K562 (cell line): ENCODE results near the gene NUP43. TPM values are rescaled to one million over a fixed set of nuclear protein-coding genes. Genes with fewer than 3 reads are reported as not detected.
A peak's percentile ranks its signal among the peaks of the same experiment; 100 is the strongest.
"Not testable (repeated sequence)": the region's sequence is repeated elsewhere in the genome, so short reads cannot be mapped to it uniquely, and the experiment has no call there.

Source experiments
- ATAC-seq: fragments of 200-7000 bp; cut with Tn5 transposase; 3 replicates; pipeline ENCODE4 v1.9.1; 2020; ENCODE audit warnings: moderate library complexity
- BruUV-seq: library from RNA; stranded (reverse); fragments of 400-500 nt; replicated peaks from 2 replicates; lab custom pipeline; 2021; lab: Mats Ljungman, UMichigan
- CTCF ChIA-PET: fragments of 300-600 bp; formaldehyde crosslinking; extraction: SDS; loops from one replicate; lab custom pipeline; 2021; ENCODE audit warnings: low intra/inter-chr PET ratio; lab: Yijun Ruan, JAX
- POLR2A ChIA-PET: fragments of 300-600, 350-650 bp; sonication (Branson Sonifier 250); formaldehyde crosslinking; extraction: SDS; loops from one replicate; lab custom pipeline; 2021; ENCODE audit warnings: antibody characterized with exemption, inconsistent platforms; lab: Yijun Ruan, JAX
- DNase-seq, 4 experiments: peaks; one replicate each; pipeline versions ENCODE4 v3.0.0 to v3.0.0-alpha.2; 2011 to 2018; ENCODE audit warnings: low spot score in 3 of 4, mixed read lengths in 3 of 4; ENCODE audit errors: extremely low read depth in 1 of 4
- FAIRE-seq: peaks from 2 replicates; lab custom pipeline; 2011; peaks lifted over from hg19 to GRCh38; lab: Jason Lieb, UNC
- H2AFZ ChIP-seq: 2 replicates; pipeline ENCODE4 v1.6.0; 2011; ENCODE audit warnings: low read depth, low read length, control low read depth, inconsistent platforms
- H3K27ac ChIP-seq: fragments of 200-600 bp; 3 replicates; pipeline ENCODE4 v1.8.0; 2011; ENCODE audit warnings: low read depth, mild to moderate bottlenecking, control low read depth, inconsistent platforms, low read length, moderate library complexity, mixed read lengths; ENCODE audit errors: extremely low read depth
- H3K27me3 ChIP-seq, 2 experiments: fragments of 300-600 bp in 1 of 2; 2 replicates in 1 of 2; 3 replicates in 1 of 2; pipeline versions ENCODE4 v1.6.0 to v1.8.0; 2011; ENCODE audit warnings: inconsistent platforms in 2 of 2, low read length in 2 of 2, mild to moderate bottlenecking in 1 of 2, mixed read lengths in 1 of 2, moderate library complexity in 1 of 2; ENCODE audit not compliant: control insufficient read depth in 2 of 2, insufficient read depth in 2 of 2
- H3K36me3 ChIP-seq: fragments of 300-600 bp; 3 replicates; pipeline ENCODE4 v1.8.0; 2011; ENCODE audit warnings: mild to moderate bottlenecking, low read length, inconsistent platforms; ENCODE audit not compliant: control insufficient read depth, insufficient read depth
- H3K4me1 ChIP-seq, 2 experiments: fragments of 200-600 bp in 1 of 2; replicated peaks in 1 of 2; 2 replicates in 1 of 2; 3 replicates in 1 of 2; pipeline versions ENCODE4 v1.5.1 to v1.8.0; 2011; ENCODE audit warnings: inconsistent platforms in 2 of 2, low read length in 2 of 2, mild to moderate bottlenecking in 1 of 2, mixed read lengths in 1 of 2, moderate library complexity in 1 of 2; ENCODE audit not compliant: control insufficient read depth in 2 of 2, insufficient read depth in 2 of 2
- H3K4me2 ChIP-seq: 2 replicates; pipeline ENCODE4 v1.6.1; 2011; ENCODE audit warnings: low read length, control low read depth, inconsistent platforms, mixed read lengths; ENCODE audit not compliant: insufficient read depth
- H3K4me3 ChIP-seq: fragments of 200-600 bp; sonication (generic), shearing (Covaris generic); 2 replicates; pipeline ENCODE4 v1.5.1; 2016; ENCODE audit warnings: control low read depth, inconsistent platforms
- H3K79me2 ChIP-seq: fragments of 200-600 bp; 3 replicates; pipeline ENCODE4 v1.8.0; 2011; ENCODE audit warnings: low read length, inconsistent platforms; ENCODE audit not compliant: control insufficient read depth, insufficient read depth
- H3K9ac ChIP-seq, 2 experiments: 2 replicates each; pipeline versions ENCODE4 v1.6.0 to v1.6.1; 2011; ENCODE audit warnings: low read depth in 2 of 2, low read length in 2 of 2, control low read depth in 1 of 2, inconsistent platforms in 1 of 2, mild to moderate bottlenecking in 1 of 2, mixed read lengths in 1 of 2; ENCODE audit not compliant: insufficient read depth in 1 of 2
- H3K9me1 ChIP-seq: one replicate; pipeline ENCODE4 v1.6.0; 2011; ENCODE audit warnings: inconsistent platforms, mild to moderate bottlenecking, low read length, moderate library complexity; ENCODE audit not compliant: control insufficient read depth, insufficient read depth
- H3K9me3 ChIP-seq: replicated peaks from 2 replicates; pipeline ENCODE4 v1.5.1; 2011; ENCODE audit warnings: low read depth, low read length, inconsistent platforms; ENCODE audit not compliant: control insufficient read depth, insufficient read depth
- H4K20me1 ChIP-seq: replicated peaks from 2 replicates; pipeline ENCODE4 v1.6.1; 2011; ENCODE audit warnings: low read length, inconsistent platforms, mixed read lengths; ENCODE audit not compliant: control insufficient read depth, insufficient read depth
- MEF2D ChIP-seq: conservative IDR thresholded peaks from 2 replicates; pipeline ENCODE4 v1.6.1; 2016; ENCODE audit warnings: low read depth, missing genetic modification characterization, missing compliant biosample characterization
- MEIS2 ChIP-seq: fragments of 450-650 bp; IDR thresholded peaks from 2 replicates; pipeline ENCODE4 v1.6.1; 2014; ENCODE audit warnings: mild to moderate bottlenecking; ENCODE audit not compliant: partially characterized antibody
- SAFB ChIP-seq: fragments of 200-400 bp; formaldehyde crosslinking; IDR thresholded peaks from 2 replicates; pipeline ENCODE4 v1.6.1; 2017; ENCODE audit warnings: low read depth, low read length, borderline replicate concordance
- SMAD2 ChIP-seq: fragments of 150-350 bp; IDR thresholded peaks from 2 replicates; pipeline ENCODE4 v1.6.1; 2014; ENCODE audit warnings: low read depth, mild to moderate bottlenecking, low read length
- ZNF24 ChIP-seq: fragments of 450-650 bp; IDR thresholded peaks from 2 replicates; pipeline ENCODE4 v1.6.1; 2016
- ZNF253 ChIP-seq: fragments of 250-450 bp; sonication (Bioruptor Pico); conservative IDR thresholded peaks from 2 replicates; pipeline ENCODE4 v1.6.1; 2021; ENCODE audit warnings: mild to moderate bottlenecking
- WGBS: fragments of 100-300 bp; shearing (Covaris generic); methylation state at CpG from one replicate; pipeline ENCODE4 v1.1.6; 2016; ENCODE audit warnings: low coverage, mixed read lengths; ENCODE audit not compliant: insufficient coverage; ENCODE audit errors: missing lambda C conversion rate; 5-methylcytosine and 5-hydroxymethylcytosine counted together
- in situ Hi-C: fragments of 300-500 bp; cut with MboI; formaldehyde crosslinking; loops from 4 replicates; pipeline ENCODE4 v1.15.0; 2018; ENCODE audit warnings: inconsistent platforms, mixed read lengths
- intact Hi-C: fragments of 100-400 bp; cut with micrococcal nuclease; formaldehyde crosslinking; loops from 2 replicates; pipeline ENCODE4 v1.14.2; 2022
- polyA plus RNA-seq, 8 experiments: library from polyadenylated mRNA; depleted of rRNA in 4 of 8; stranded (reverse) in 5 of 8; unstranded in 3 of 8; fragments of >200 nt; fragmentation: Nextera tagmentation in 2 of 8; fragmentation: Illumina TruSeq in 1 of 8; extraction: Ambion mirVana in 2 of 8; extraction: Trizol in 1 of 8; gene quantifications; 2 replicates each; pipeline versions ENCODE4 v1.2.1 to v1.2.3, GENCODE V29; 2011 to 2014; ENCODE audit warnings: inconsistent platforms in 1 of 8, missing spikeins in 1 of 8
- total RNA-seq, 7 experiments: library from RNA; depleted of rRNA in 6 of 7; stranded (reverse); fragments of >200 nt in 6 of 7; fragmentation: Illumina TruSeq in 2 of 7; extraction: Trizol in 2 of 7; gene quantifications; 2 replicates each; pipeline versions ENCODE4 v1.2.1 to v1.2.3, GENCODE V29; 2011 to 2021; ENCODE audit warnings: low replicate concordance in 1 of 7
- TF ChIP-seq, protein P1 (sequence below), 2 experiments: IDR thresholded peaks in 1 of 2; conservative IDR thresholded peaks in 1 of 2; 2 replicates each; pipeline ENCODE4 v1.6.1; 2016; ENCODE audit warnings: low read depth in 2 of 2, mild to moderate bottlenecking in 1 of 2, missing compliant biosample characterization in 1 of 2, missing genetic modification characterization in 1 of 2, moderate library complexity in 1 of 2

The NUP43 gene
- total and polyA plus RNA-seq, 9 of the 15 experiments (the other 6 are each of a cell fraction or from before 2014, with no cell fraction given), result 28.9 to 136 (median 67.4) TPM

DNA sequence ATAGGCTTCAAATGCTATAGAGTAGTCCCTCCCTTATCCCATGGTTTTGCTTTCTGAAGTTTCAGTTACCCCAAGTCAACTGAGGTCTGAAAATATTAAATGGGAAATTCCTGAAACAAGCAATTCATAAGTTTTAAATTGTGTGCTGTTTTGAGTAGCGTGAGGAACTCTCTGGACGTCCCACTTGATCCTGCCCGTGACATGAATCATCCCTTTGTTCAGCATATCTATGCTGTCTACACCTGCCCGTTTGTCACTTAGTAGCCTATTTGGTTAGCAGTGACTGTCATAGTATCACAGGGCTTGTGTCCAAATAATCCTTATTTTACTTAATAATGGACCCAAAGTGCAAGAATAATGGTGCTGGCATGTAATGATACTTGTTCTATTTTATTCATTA, 8.2 kb upstream of the NUP43 start:
- Histone ChIP-seq H3K9ac (no peak overlapping the region), H3K4me2 (peak overlapping the region; percentile 13), H3K4me1 (peaks cover 27 to 31% of the 10 kb centered on the region in 2 experiments), H2AFZ (no peak overlapping the region), H3K27me3 (no peaks in the 10 kb centered on the region), H3K9me1 (no peaks in the 10 kb centered on the region), H3K27ac (peak overlapping the region; percentile 2; the same call in 1 of the 3 replicates)
- no TSS peak for BruUV-seq
- no peak for ATAC-seq
- FAIRE-seq, result no peak
- intact Hi-C loops, result loop anchor here (5.0 kb wide), 1 partner anchor 37 kb away; the partner anchor contains the start of gene LATS1
- CTCF ChIA-PET, result no interaction called here
- TF ChIP-seq ZNF253 (CRISPR knock-in tag) (no peak), MEF2D (tag) (no peak), SAFB (no peak), ZNF24 (no peak), SMAD2 (no peak), MEIS2 (peak; percentile 49)
- TF ChIP-seq, protein P1, sequence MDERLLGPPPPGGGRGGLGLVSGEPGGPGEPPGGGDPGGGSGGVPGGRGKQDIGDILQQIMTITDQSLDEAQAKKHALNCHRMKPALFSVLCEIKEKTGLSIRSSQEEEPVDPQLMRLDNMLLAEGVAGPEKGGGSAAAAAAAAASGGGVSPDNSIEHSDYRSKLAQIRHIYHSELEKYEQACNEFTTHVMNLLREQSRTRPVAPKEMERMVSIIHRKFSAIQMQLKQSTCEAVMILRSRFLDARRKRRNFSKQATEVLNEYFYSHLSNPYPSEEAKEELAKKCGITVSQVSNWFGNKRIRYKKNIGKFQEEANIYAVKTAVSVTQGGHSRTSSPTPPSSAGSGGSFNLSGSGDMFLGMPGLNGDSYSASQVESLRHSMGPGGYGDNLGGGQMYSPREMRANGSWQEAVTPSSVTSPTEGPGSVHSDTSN (CRISPR knock-in tag; IDR thresholded peaks at IDR 0.05; ENCODE audit: low read depth), result no peak
- TF ChIP-seq, protein P1 (tag; conservative IDR thresholded peaks at IDR 0.05; ENCODE audit: low read depth), result peak; percentile 61
- TF ChIP-seq, all 486 proteins: peak for 2
- POLR2A ChIA-PET, result interaction anchor here (0.7 to 2.2 kb wide), 3 partner anchors 9 to 63 kb away, joined by 3 to 5 read pairs (median 4); no protein-coding TSS in a partner anchor
- peaks cover 20% of the 10 kb centered on the region for H4K20me1 ChIP-seq
- in situ Hi-C loops, result no loop called here
- peak in 1 of 4 experiments; percentile 20 for DNase-seq
- H3K36me3 ChIP-seq, result peaks cover 56% of the 10 kb centered on the region
- 63% methylated on average over 4 of the region's 4 CpGs for whole genome bisulfite sequencing
- H3K9me3 ChIP-seq, result 0 out of 2 replicates have a peak, but pooled peaks cover 2% of the 10 kb centered on the region
- H3K4me3 ChIP-seq, result no peak overlapping the region
- peaks cover 99% of the 10 kb centered on the region for H3K79me2 ChIP-seq

DNA sequence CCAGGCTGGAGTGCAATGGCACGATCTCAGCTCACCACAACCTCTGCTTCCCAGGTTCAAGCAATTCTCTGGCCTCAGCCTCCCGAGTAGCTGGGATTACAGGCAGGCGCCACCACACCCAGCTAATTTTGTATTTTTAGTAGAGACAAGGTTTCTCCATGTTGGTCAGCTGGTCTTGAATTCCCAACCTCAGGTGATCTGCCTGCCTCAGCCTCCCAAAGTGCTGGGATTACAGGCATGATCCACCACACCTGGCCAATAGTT, 7.0 kb upstream of the NUP43 start:
- Histone ChIP-seq H4K20me1 (peaks cover 20% of the 10 kb centered on the region), H3K36me3 (peaks cover 51% of the 10 kb centered on the region), H3K79me2 (peaks cover 87% of the 10 kb centered on the region), H3K4me1 (peaks cover 33 to 34% of the 10 kb centered on the region in 2 experiments)
- H3K9me3 ChIP-seq, FAIRE-seq, BruUV-seq, ATAC-seq, H3K9ac ChIP-seq, in situ Hi-C loops, H3K27me3 ChIP-seq, DNase-seq, H3K4me3 ChIP-seq, H3K4me2 ChIP-seq, H3K27ac ChIP-seq, H2AFZ ChIP-seq, CTCF ChIA-PET, H3K9me1 ChIP-seq: not testable (repeated sequence)
- intact Hi-C loops, result loop anchor here (5.0 kb wide), 1 partner anchor 36 kb away; the partner anchor contains the start of gene LATS1
- POLR2A ChIA-PET, result interaction anchor here (0.6 to 2.2 kb wide), 3 partner anchors 11 to 182 kb away, joined by 3 to 5 read pairs (median 3); no protein-coding TSS in a partner anchor
- WGBS, result 98% methylated on average over 3 of the region's 3 CpGs
